Measurements from ENCODE around the gene ENAH.

DNA sequence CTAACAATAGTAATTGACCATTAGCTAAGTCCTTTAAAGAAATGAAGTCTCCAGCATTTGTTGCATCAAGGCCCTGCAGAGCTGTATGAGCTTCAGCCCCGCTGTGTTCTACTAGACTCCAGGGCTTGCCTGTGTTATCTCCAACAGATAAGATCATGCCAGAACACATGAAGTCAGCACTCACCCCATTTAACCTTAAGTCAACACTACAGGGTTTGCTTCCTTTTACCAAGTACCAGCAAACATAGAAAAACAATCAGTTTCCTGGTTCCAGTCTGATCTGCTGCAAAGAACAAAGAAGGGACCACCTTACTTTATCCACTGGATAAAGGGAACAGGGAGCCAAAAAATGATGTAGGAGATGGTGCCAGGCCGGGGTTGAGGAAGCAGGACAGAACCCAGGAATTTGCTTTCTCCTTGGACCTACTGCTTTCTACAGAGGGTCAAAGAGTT lies 41.3 kb upstream of the ENAH start:
- TF ChIP-seq, protein P1, sequence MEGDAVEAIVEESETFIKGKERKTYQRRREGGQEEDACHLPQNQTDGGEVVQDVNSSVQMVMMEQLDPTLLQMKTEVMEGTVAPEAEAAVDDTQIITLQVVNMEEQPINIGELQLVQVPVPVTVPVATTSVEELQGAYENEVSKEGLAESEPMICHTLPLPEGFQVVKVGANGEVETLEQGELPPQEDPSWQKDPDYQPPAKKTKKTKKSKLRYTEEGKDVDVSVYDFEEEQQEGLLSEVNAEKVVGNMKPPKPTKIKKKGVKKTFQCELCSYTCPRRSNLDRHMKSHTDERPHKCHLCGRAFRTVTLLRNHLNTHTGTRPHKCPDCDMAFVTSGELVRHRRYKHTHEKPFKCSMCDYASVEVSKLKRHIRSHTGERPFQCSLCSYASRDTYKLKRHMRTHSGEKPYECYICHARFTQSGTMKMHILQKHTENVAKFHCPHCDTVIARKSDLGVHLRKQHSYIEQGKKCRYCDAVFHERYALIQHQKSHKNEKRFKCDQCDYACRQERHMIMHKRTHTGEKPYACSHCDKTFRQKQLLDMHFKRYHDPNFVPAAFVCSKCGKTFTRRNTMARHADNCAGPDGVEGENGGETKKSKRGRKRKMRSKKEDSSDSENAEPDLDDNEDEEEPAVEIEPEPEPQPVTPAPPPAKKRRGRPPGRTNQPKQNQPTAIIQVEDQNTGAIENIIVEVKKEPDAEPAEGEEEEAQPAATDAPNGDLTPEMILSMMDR (IDR thresholded peaks at IDR 0.05 in 2 of 3, conservative IDR thresholded peaks at IDR 0.05 in 1 of 3; ENCODE audit: borderline replicate concordance in 1 of 3, insufficient read depth in 1 of 3, low read depth in 2 of 3, low read length in 2 of 3) = no peak
- no peak for TF ChIP-seq SIN3A (IDR thresholded peaks at IDR 0.05; ENCODE audit: low read depth)
- no peak for TF ChIP-seq POLR2A (IDR thresholded peaks at IDR 0.05; ENCODE audit: borderline replicate concordance, extremely low read depth, insufficient read depth, insufficient read length)
- no peak for TF ChIP-seq POLR2AphosphoS5 (IDR thresholded peaks at IDR 0.05; ENCODE audit: low read depth, low read length)
- TF ChIP-seq EZH2 (IDR thresholded peaks at IDR 0.05) = no peak
- no peak for TF ChIP-seq JUND (IDR thresholded peaks at IDR 0.05)
- TF ChIP-seq, protein P2, sequence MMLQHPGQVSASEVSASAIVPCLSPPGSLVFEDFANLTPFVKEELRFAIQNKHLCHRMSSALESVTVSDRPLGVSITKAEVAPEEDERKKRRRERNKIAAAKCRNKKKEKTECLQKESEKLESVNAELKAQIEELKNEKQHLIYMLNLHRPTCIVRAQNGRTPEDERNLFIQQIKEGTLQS (IDR thresholded peaks at IDR 0.05) = no peak
- TF ChIP-seq FOSL1 (IDR thresholded peaks at IDR 0.05; ENCODE audit: low read depth) = no peak
